Skin of body (tissue), 2 donors: ENCODE results near the gene DEFB124. TPM values are rescaled to one million over a fixed set of nuclear protein-coding genes. Genes with fewer than 3 reads are reported as not detected.
"Not testable (repeated sequence)": the region's sequence is repeated elsewhere in the genome, so short reads cannot be mapped to it uniquely, and the experiment has no call there.

Experiments
- DNase-seq: peaks from one replicate; lab custom pipeline; 2025; lab: John Stamatoyannopoulos, UW
- total RNA-seq: library from RNA; depleted of rRNA; stranded (reverse); fragments of >200 nt; gene quantifications from one replicate; pipeline ENCODE4 v1.2.3, GENCODE V29; 2014

Gene DEFB124
- total RNA-seq, 1 donor from 2014 or later: not detected

DNA sequence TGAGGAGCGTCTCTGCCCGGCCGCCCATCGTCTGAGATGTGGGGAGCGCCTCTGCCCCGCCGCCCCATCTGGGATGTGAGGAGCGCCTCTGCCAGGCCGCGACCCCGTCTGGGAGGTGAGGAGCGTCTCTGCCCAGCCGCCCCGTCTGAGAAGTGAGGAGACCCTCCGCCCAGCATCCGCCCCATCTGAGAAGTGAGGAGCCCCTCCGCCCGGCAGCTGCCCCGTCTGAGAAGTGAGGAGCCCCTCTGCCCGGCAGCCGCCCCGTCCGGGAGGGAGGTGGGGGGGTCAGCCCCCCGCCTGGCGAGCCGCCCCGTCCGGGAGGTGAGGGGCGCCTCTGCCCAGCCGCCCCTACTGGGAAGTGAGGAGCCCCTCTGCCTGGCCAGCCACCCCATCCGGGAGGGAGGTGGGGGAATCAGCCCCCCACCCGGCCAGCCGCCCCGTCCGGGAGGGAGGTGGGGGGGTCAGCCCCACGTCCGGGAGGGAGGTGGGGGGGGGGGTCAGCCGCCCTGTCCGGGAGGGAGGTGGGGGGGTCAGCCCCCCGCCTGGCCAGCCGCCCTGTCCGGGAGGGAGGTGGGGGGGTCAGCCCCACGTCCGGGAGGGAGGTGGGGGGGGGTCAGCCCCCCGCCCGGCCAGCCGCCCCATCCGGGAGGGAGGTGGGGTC is 47.9 kb downstream of the DEFB124 start:
- not testable (repeated sequence) for DNase-seq

DNA sequence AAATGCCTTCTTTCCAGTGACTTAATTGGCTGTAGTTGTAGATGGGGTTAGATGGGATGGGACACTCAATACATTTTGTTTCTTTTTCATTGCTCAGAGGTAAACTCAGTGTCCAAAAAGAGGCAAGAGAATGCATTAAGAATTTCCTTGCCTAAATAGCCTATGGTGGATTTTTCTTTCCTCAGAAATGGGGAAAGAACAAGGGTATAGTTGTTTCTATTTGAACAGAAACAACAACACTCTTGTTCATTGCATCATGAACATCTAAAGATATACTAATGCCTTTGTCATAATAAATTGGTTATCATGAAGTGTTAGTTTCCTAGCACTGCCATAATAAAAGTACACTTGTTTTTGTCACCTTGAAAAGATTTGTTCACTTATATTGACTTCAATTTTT is 49.1 kb downstream of the DEFB124 start:
- DNase-seq: no peak

DNA sequence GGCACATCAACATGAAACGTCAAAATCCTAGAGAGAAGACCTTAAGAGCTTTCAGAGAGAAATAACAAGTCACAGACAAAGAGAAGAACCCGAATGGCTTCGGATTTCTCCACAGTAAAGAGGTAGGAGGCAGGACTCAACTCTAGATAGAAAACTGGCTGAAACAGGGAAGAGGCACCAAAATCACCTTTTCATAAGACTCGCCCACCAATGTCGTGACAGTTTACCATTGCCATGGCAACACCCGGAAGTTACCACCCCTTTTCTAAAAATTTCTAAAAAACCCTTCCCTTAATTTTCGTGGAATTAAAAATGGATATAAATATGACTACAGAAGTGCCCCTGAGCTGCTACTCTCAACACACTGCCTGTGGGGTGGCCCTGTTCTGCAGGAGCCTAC is 56.6 kb downstream of the DEFB124 start:
- DNase-seq: no peak

DNA sequence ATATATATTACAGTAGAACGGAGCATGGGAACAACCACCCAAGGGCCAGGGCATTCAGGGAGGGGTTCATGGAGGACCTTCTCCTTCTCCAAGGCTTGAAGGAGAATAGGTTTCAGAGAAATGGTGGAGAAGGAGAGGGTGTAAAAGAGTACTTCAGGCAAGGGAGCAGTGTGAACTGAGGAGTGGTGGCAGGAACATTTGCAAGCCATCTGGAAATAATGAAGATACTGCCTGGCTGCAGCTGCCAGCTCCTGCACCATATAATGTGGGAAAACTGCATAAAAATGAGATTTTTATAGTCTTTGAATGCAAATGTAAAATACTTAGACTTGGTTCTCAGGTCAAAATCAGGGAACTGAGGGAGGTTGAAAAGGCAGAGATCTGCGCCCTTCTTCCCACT is 59.3 kb downstream of the DEFB124 start:
- DNase-seq: no peak

Other genes with a start within 250 kb of the DEFB124 start
- gene DEFB115, start 217.5 kb downstream of the DEFB124 start, total RNA-seq: not detected
- not detected for gene DEFB116, start 166.5 kb downstream of the DEFB124 start, total RNA-seq
- not detected for gene DEFB118, start 106.5 kb downstream of the DEFB124 start, total RNA-seq
- not detected for gene DEFB119, start 84.5 kb downstream of the DEFB124 start, total RNA-seq
- not detected for gene DEFB121, start 68.9 kb downstream of the DEFB124 start, total RNA-seq
- not detected for gene DEFB123, start 34.5 kb downstream of the DEFB124 start, total RNA-seq
- gene REM1, start 161 bp upstream of the DEFB124 start, total RNA-seq: 2.2 TPM
- gene HM13, start 39.3 kb upstream of the DEFB124 start, total RNA-seq: 41.1 TPM
- 130 TPM for gene ID1, start 130.2 kb upstream of the DEFB124 start, total RNA-seq
- 4.1 TPM for gene COX4I2, start 162.8 kb upstream of the DEFB124 start, total RNA-seq
- 56.4 TPM for gene BCL2L1, start 247.7 kb upstream of the DEFB124 start, total RNA-seq